Measurements from ENCODE around the gene C11orf52. TPM values are rescaled to one million over a fixed set of nuclear protein-coding genes. Genes with fewer than 3 reads are reported as not detected.

C11orf52 gene
- total RNA-seq, 2 experiments from 2014 or later, result not detected

- H3K36me3 Mint-ChIP-seq, result peaks cover 19% of the 10 kb centered on the region
- no peak for DNase-seq
- H3K27me3 Mint-ChIP-seq, result no peaks in the 10 kb centered on the region
- H3K27ac Mint-ChIP-seq, result no peak overlapping the region
- no peaks in the 10 kb centered on the region for H3K4me1 Mint-ChIP-seq
- H3K4me3 Mint-ChIP-seq, result no peak overlapping the region
- no peaks in the 10 kb centered on the region for H3K9me3 Mint-ChIP-seq
Observed at GRCh38 chr11:111969344-111969743, 50.6 kb downstream of the C11orf52 start.

- peaks cover 4% of the 10 kb centered on the region for H3K36me3 Mint-ChIP-seq
- no peaks in the 10 kb centered on the region for H3K9me3 Mint-ChIP-seq
- peaks cover 4% of the 10 kb centered on the region for H3K4me1 Mint-ChIP-seq
- no peak overlapping the region for H3K27ac Mint-ChIP-seq
- DNase-seq, result no peak
- H3K4me3 Mint-ChIP-seq, result no peak overlapping the region
- peaks cover 26% of the 10 kb centered on the region for H3K27me3 Mint-ChIP-seq
Observed at GRCh38 chr11:111974446-111974845, 55.7 kb downstream of the C11orf52 start.

DNA sequence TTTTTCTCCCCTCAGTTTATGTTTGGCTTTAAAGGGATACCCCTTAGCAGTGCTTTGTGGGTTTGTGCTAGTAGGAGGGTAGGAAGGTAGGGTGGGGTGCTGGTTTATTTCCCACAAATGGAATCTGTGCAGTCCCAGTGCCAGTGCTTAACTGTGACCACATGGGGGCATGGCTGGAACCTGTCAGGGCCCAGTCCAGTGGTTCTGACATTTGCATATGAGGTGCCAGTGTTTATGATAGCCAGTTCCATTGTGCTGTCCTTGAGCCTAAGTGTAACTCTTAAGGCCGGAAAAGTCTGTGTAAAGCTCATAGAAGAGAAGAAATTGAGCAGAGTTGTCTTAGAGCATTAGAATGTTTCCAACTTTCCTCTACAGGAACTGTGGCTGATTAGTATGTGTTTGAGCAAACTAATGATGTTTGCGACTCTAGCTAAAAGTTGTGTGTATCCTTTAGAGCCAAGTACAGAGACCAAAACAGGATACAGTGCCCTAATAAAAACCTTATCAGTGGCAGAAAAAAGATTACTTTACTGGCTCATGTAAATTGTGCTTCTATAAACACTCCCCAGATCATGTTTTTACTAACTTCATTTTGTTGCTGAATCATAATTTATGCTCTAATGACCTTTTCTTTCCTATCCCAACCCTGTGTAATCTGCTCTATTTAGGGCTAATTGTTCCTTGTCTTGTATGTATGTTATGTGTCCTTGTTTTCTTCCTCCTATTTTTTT is 56.5 kb downstream of the C11orf52 start:
- Mint-ChIP-seq H3K4me1 (peaks cover 4% of the 10 kb centered on the region), H3K36me3 (peaks cover under 1% of the 10 kb centered on the region), H3K9me3 (no peaks in the 10 kb centered on the region), H3K27ac (no peak overlapping the region), H3K4me3 (no peak overlapping the region), H3K27me3 (peaks cover 31% of the 10 kb centered on the region)
- no peak for DNase-seq

GRCh38 chr11:111976119-111976766 is 57.5 kb downstream of the C11orf52 start:
- H3K27ac Mint-ChIP-seq, result no peak overlapping the region
- peaks cover 31% of the 10 kb centered on the region for H3K27me3 Mint-ChIP-seq
- H3K36me3 Mint-ChIP-seq, result no peaks in the 10 kb centered on the region
- peaks cover 4% of the 10 kb centered on the region for H3K4me1 Mint-ChIP-seq
- no peak overlapping the region for H3K4me3 Mint-ChIP-seq
- H3K9me3 Mint-ChIP-seq, result no peaks in the 10 kb centered on the region
- DNase-seq, result no peak

Other genes with a start within 250 kb of the C11orf52 start
- gene PPP2R1B, start 152.5 kb upstream of the C11orf52 start, total RNA-seq, result 10 to 100 TPM; 53.0 to 57.6 TPM
- gene ALG9, start 47.3 kb upstream of the C11orf52 start, total RNA-seq, result 10 to 100 TPM; 36.4 to 36.8 TPM
- 1 to 10 TPM; 8.8 to 9.9 TPM for gene FDXACB1, start 39.7 kb upstream of the C11orf52 start, total RNA-seq
- 10 to 100 TPM; 45.8 to 47.0 TPM for gene CFAP68, start 39.4 kb upstream of the C11orf52 start, total RNA-seq
- not detected for gene CRYAB, start 7.1 kb upstream of the C11orf52 start, total RNA-seq
- not detected for gene HSPB2, start 6.2 kb upstream of the C11orf52 start, total RNA-seq
- 1 to 10 TPM; 5.6 to 7.3 TPM for gene DIXDC1, start 18.4 kb downstream of the C11orf52 start, total RNA-seq
- gene DLAT, start 106.5 kb downstream of the C11orf52 start, total RNA-seq, result 10 to 100 TPM; 71.7 to 76.2 TPM
- under 1 TPM; 0.32 to 0.82 TPM for gene PIH1D2, start 155.1 kb downstream of the C11orf52 start, total RNA-seq
- gene NKAPD1, start 155.4 kb downstream of the C11orf52 start, total RNA-seq, result 10 to 100 TPM; 28.5 to 31.7 TPM
- 10 to 100 TPM; 75.5 to 80.0 TPM for gene TIMM8B, start 167.8 kb downstream of the C11orf52 start, total RNA-seq
- 100 to 1,000 TPM; 118 to 128 TPM for gene SDHD, start 168.0 kb downstream of the C11orf52 start, total RNA-seq
- under 1 TPM in 1 of 2 experiments, not detected in 1; 0.14 TPM for gene IL18, start 245.2 kb downstream of the C11orf52 start, total RNA-seq
- under 1 TPM; 0.25 to 0.26 TPM for gene TEX12, start 248.5 kb downstream of the C11orf52 start, total RNA-seq

Measured in activated naive CD8-positive, alpha-beta T cell treated with anti-CD3 and anti-CD28 coated beads for 36 hours (primary cell).